Measurements from ENCODE around the gene ARHGEF16. TPM values are rescaled to one million over a fixed set of nuclear protein-coding genes. Genes with fewer than 3 reads are reported as not detected.

Gene ARHGEF16
- total RNA-seq, 2 experiments from 2014 or later: 0.17 to 0.24 TPM

GRCh38 chr1:3415260-3416090 lies 39.0 kb upstream of the ARHGEF16 start:
- no peak for DNase-seq
- Mint-ChIP-seq H3K4me3 (no peak overlapping the region), H3K4me1 (ENCODE audit: low read depth) (no peaks in the 10 kb centered on the region), H3K27ac (no peak overlapping the region), H3K27me3 (peaks cover 5% of the 10 kb centered on the region), H3K9me3 (peaks cover 5% of the 10 kb centered on the region), H3K36me3 (no peaks in the 10 kb centered on the region)
- POLR2A ChIA-PET: no interaction called here
- intact Hi-C loops (cut with micrococcal nuclease): no loop called here
- CTCF ChIA-PET: no interaction called here

GRCh38 chr1:3417082-3417739 lies 37.3 kb upstream of the ARHGEF16 start:
- Mint-ChIP-seq H3K27me3 (peaks cover 3% of the 10 kb centered on the region), H3K9me3 (peaks cover 5% of the 10 kb centered on the region), H3K36me3 (no peaks in the 10 kb centered on the region), H3K4me3 (no peak overlapping the region), H3K4me1 (ENCODE audit: low read depth) (no peaks in the 10 kb centered on the region), H3K27ac (no peak overlapping the region)
- DNase-seq: no peak
- CTCF ChIA-PET: interaction anchor here (0.7 to 2.0 kb wide), 3 partner anchors 11 to 74 kb away, joined by 3 to 4 read pairs (median 3); no protein-coding TSS in a partner anchor
- intact Hi-C loops (cut with micrococcal nuclease): no loop called here
- POLR2A ChIA-PET: no interaction called here

- DNase-seq: no peak
- ChIA-PET CTCF (interaction anchor here (0.8 to 2.0 kb wide), 2 partner anchors 10 to 14 kb away, joined by 3 to 4 read pairs; no protein-coding TSS in a partner anchor), POLR2A (no interaction called here)
- Mint-ChIP-seq H3K27me3 (peaks cover 3% of the 10 kb centered on the region), H3K4me3 (no peak overlapping the region), H3K4me1 (ENCODE audit: low read depth) (no peaks in the 10 kb centered on the region), H3K9me3 (peaks cover 5% of the 10 kb centered on the region), H3K27ac (no peak overlapping the region), H3K36me3 (no peaks in the 10 kb centered on the region)
- intact Hi-C loops (cut with micrococcal nuclease): no loop called here
Measured at GRCh38 chr1:3417934-3418333, 36.5 kb upstream of the ARHGEF16 start.

GRCh38 chr1:3418600-3418999 lies 35.9 kb upstream of the ARHGEF16 start:
- ChIA-PET POLR2A (no interaction called here), CTCF (interaction anchor here (2.0 kb wide), 1 partner anchor 9 kb away, joined by 4 read pairs; no protein-coding TSS in a partner anchor)
- Mint-ChIP-seq H3K4me3 (no peak overlapping the region), H3K9me3 (peaks cover 5% of the 10 kb centered on the region), H3K27me3 (peaks cover 3% of the 10 kb centered on the region), H3K36me3 (no peaks in the 10 kb centered on the region), H3K27ac (no peak overlapping the region), H3K4me1 (ENCODE audit: low read depth) (no peaks in the 10 kb centered on the region)
- intact Hi-C loops (cut with micrococcal nuclease): no loop called here
- no peak for DNase-seq

GRCh38 chr1:3419415-3420204 lies 34.9 kb upstream of the ARHGEF16 start:
- Mint-ChIP-seq H3K9me3 (peaks cover 5% of the 10 kb centered on the region), H3K27me3 (peaks cover 3% of the 10 kb centered on the region), H3K36me3 (no peaks in the 10 kb centered on the region), H3K4me1 (ENCODE audit: low read depth) (no peaks in the 10 kb centered on the region), H3K27ac (no peak overlapping the region), H3K4me3 (no peak overlapping the region)
- POLR2A ChIA-PET: interaction anchor here (0.6 kb wide), 1 partner anchor 31 kb away, joined by 4 read pairs; no protein-coding TSS in a partner anchor
- DNase-seq: no peak
- intact Hi-C loops (cut with micrococcal nuclease): no loop called here
- CTCF ChIA-PET: no interaction called here

GRCh38 chr1:3420218-3420951 lies 34.1 kb upstream of the ARHGEF16 start:
- Mint-ChIP-seq H3K27ac (no peak overlapping the region), H3K9me3 (peaks cover 5% of the 10 kb centered on the region), H3K4me1 (ENCODE audit: low read depth) (no peaks in the 10 kb centered on the region), H3K4me3 (no peak overlapping the region), H3K36me3 (no peaks in the 10 kb centered on the region), H3K27me3 (peaks cover 1% of the 10 kb centered on the region)
- ChIA-PET POLR2A (no interaction called here), CTCF (no interaction called here)
- intact Hi-C loops (cut with micrococcal nuclease): no loop called here
- DNase-seq: no peak

GRCh38 chr1:3422638-3423037 lies 31.8 kb upstream of the ARHGEF16 start:
- ChIA-PET CTCF (no interaction called here), POLR2A (no interaction called here)
- no peak overlapping the region for H3K4me3 Mint-ChIP-seq
- H3K4me1 Mint-ChIP-seq (ENCODE audit: low read depth): no peaks in the 10 kb centered on the region
- no peak overlapping the region for H3K27ac Mint-ChIP-seq
- no peak for DNase-seq
- intact Hi-C loops (cut with micrococcal nuclease): no loop called here
- H3K9me3 Mint-ChIP-seq: no peaks in the 10 kb centered on the region
- peaks cover 1% of the 10 kb centered on the region for H3K27me3 Mint-ChIP-seq
- no peaks in the 10 kb centered on the region for H3K36me3 Mint-ChIP-seq

- DNase-seq: no peak
- Mint-ChIP-seq H3K4me1 (ENCODE audit: low read depth) (no peaks in the 10 kb centered on the region), H3K27me3 (peaks cover 1% of the 10 kb centered on the region), H3K4me3 (no peak overlapping the region), H3K36me3 (no peaks in the 10 kb centered on the region), H3K9me3 (no peaks in the 10 kb centered on the region), H3K27ac (no peak overlapping the region)
- POLR2A ChIA-PET: no interaction called here
- CTCF ChIA-PET: interaction anchor here (0.9 to 2.1 kb wide), 2 partner anchors 49 to 411 kb away, joined by 3 to 9 read pairs; no protein-coding TSS in a partner anchor
- intact Hi-C loops (cut with micrococcal nuclease): no loop called here
Measured at GRCh38 chr1:3423245-3423829, 31.1 kb upstream of the ARHGEF16 start.

- POLR2A ChIA-PET: no interaction called here
- H3K27me3 Mint-ChIP-seq: peaks cover 1% of the 10 kb centered on the region
Measured at GRCh38 chr1:3423896-3424611, 30.4 kb upstream of the ARHGEF16 start.

GRCh38 chr1:3425486-3426215 lies 28.8 kb upstream of the ARHGEF16 start:
- Mint-ChIP-seq H3K27me3 (no peaks in the 10 kb centered on the region), H3K27ac (no peak overlapping the region), H3K9me3 (no peaks in the 10 kb centered on the region), H3K4me3 (no peak overlapping the region), H3K4me1 (ENCODE audit: low read depth) (no peaks in the 10 kb centered on the region), H3K36me3 (no peaks in the 10 kb centered on the region)
- intact Hi-C loops (cut with micrococcal nuclease): no loop called here
- ChIA-PET POLR2A (no interaction called here), CTCF (interaction anchor here (2.1 kb wide), 1 partner anchor 413 kb away, joined by 9 read pairs; no protein-coding TSS in a partner anchor)
- no peak for DNase-seq

More at GRCh38 chr1:3423896-3424611, 30.4 kb upstream of the ARHGEF16 start:
- H3K36me3 Mint-ChIP-seq: no peaks in the 10 kb centered on the region
- no peaks in the 10 kb centered on the region for H3K4me1 Mint-ChIP-seq (ENCODE audit: low read depth)
- no peak overlapping the region for H3K27ac Mint-ChIP-seq
- CTCF ChIA-PET: interaction anchor here (0.9 to 2.1 kb wide), 2 partner anchors 48 to 412 kb away, joined by 3 to 9 read pairs; no protein-coding TSS in a partner anchor
- DNase-seq: no peak
- no peaks in the 10 kb centered on the region for H3K9me3 Mint-ChIP-seq
- no peak overlapping the region for H3K4me3 Mint-ChIP-seq
- intact Hi-C loops (cut with micrococcal nuclease): no loop called here
